ENCODE measurements around the gene KLF3.

DNA sequence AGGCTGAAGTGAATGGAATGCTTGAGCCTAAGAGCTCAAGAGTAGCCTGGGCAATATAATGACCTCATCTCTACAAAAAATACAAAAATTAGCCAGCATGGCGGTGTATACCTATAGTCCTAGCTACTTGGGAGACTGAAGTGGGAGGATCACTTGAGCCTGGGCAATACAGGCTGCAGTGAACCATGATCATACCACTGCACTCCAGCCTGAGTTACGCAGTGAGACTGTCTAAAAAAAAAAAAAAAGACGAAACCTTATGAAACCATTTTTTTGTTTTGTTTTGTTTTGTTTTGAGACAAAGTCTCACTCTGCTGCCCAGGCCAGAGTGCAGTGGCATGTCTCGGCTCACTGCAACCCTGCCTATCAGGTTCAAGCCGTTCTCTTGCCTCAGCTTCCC, 81.9 kb downstream of the KLF3 start:
- TF ChIP-seq POLR2AphosphoS5 (IDR thresholded peaks at IDR 0.05) (no peak), POLR2A (IDR thresholded peaks at IDR 0.05) (no peak), EP300 (IDR thresholded peaks at IDR 0.05) (no peak)
- TF ChIP-seq, protein P1, sequence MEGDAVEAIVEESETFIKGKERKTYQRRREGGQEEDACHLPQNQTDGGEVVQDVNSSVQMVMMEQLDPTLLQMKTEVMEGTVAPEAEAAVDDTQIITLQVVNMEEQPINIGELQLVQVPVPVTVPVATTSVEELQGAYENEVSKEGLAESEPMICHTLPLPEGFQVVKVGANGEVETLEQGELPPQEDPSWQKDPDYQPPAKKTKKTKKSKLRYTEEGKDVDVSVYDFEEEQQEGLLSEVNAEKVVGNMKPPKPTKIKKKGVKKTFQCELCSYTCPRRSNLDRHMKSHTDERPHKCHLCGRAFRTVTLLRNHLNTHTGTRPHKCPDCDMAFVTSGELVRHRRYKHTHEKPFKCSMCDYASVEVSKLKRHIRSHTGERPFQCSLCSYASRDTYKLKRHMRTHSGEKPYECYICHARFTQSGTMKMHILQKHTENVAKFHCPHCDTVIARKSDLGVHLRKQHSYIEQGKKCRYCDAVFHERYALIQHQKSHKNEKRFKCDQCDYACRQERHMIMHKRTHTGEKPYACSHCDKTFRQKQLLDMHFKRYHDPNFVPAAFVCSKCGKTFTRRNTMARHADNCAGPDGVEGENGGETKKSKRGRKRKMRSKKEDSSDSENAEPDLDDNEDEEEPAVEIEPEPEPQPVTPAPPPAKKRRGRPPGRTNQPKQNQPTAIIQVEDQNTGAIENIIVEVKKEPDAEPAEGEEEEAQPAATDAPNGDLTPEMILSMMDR (IDR thresholded peaks at IDR 0.05) = no peak
